AG09319 (cell line): ENCODE measurements around the gene ZC3HAV1L.
"Not testable (repeated sequence)": the region's sequence is repeated elsewhere in the genome, so short reads cannot be mapped to it uniquely, and the experiment has no call there.

Experiments used
- DNase-seq: peaks from one replicate; pipeline ENCODE4 v3.0.0-alpha.2; 2010; ENCODE audit warnings: low read depth; ENCODE audit errors: extremely low read depth
- CTCF ChIP-seq: IDR thresholded peaks from 2 replicates; pipeline ENCODE4 v1.5.1; 2011; ENCODE audit warnings: low read depth, mild to moderate bottlenecking, inconsistent platforms, low read length, moderate library complexity

Gene ZC3HAV1L

DNA sequence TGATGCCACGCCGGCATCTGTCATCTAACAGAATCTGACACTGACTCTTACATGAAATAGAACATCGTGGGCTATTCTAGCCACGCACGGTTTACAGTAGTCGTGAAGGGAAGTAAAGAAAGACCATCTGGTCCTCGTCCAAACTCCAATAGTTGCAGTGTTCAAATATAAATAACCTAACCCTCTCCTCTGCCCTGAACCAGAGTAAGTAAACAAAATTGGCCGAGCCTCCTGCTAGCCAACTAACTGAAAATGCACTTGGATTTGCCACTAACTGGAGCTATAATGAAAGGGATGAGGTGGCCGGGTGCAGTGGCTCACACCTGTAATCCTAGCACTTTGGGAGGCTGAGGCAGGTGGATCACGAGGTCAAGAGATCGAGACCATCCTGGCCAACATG lies 29.5 kb upstream of the ZC3HAV1L start:
- DNase-seq = no peak
- TF ChIP-seq CTCF = no peak

DNA sequence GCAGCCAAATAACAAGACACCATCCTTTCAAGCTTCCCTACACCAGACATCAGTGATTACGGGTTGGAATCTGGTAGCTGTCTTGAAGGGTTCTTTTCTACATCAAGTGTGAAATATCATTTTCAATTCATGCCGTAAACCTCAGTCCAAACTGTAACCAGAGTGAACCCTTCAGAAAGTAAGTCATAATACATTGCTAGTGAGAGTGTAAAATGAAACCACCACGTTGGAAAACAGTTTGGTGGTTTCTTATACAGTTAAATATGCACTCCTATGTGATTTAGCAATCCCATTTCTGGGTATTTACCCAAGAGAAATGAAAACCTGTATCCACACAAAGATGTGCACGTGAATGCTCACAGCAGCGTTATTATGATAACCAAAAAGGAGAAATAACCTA lies 25.6 kb upstream of the ZC3HAV1L start:
- TF ChIP-seq CTCF = no peak
- DNase-seq = no peak

DNA sequence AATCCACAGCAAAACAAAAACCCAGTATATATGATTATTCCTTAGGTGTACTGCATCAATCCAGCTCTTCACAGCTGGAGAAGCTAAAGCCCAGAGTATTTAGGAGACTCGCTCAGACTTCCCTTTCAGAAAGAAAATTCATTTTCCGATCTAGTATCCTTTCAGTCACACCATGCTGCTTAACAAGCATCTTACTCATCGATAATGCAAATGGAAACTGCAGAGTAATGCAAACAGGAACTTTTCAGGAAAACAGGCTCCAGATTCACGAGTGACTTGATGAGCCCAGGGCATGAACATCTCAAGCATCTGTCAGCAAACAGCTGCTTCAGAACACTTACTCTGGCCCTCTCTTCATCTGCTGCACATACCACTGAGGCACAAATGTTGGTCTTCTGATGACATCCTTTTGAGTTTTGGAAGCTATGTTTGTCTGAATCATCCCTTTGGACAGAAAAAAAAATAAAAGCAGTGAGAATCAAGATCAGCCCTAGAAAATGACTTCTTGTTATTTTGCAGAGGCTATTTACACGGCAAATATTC lies 24.9 kb upstream of the ZC3HAV1L start:
- TF ChIP-seq CTCF = no peak
- no peak for DNase-seq

- DNase-seq = no peak
- TF ChIP-seq CTCF = no peak
Measured at GRCh38 chr7:139059905-139060304, 24.1 kb upstream of the ZC3HAV1L start.

DNA sequence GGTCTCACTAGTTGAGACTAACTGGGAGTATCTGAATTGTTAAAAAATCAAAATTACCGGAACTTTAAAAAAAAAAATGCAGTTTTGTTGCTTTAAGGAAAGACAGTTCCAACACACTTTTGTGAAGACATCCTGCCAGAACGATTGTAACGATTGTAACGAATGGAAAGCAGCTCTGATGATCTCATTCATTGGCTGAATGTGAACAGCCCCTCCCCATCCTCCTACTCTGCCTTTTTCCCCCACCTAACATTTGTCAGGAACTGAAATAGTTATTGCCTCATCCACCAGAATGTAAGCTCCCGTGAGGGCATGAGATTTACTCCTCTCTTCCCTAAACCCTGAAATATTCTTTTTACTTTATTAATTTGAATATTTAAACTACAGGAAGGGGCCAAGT lies 23.1 kb upstream of the ZC3HAV1L start:
- no peak for DNase-seq
- TF ChIP-seq CTCF = no peak

GRCh38 chr7:139055674-139056073 lies 19.8 kb upstream of the ZC3HAV1L start:
- TF ChIP-seq CTCF = no peak
- DNase-seq = no peak

- not testable (repeated sequence) for DNase-seq
Measured at GRCh38 chr7:139054656-139055055, 18.8 kb upstream of the ZC3HAV1L start.

- no peak for DNase-seq
Measured at GRCh38 chr7:139054101-139054500, 18.3 kb upstream of the ZC3HAV1L start.

More at GRCh38 chr7:139054101-139054500, 18.3 kb upstream of the ZC3HAV1L start:
- TF ChIP-seq CTCF = no peak
